IMR-90 (cell line): ENCODE data around the gene WDR54. TPM values are rescaled to one million over a fixed set of nuclear protein-coding genes. Genes with fewer than 3 reads are reported as not detected.

Experiments used
- MXI1 ChIP-seq: IDR thresholded peaks from 2 replicates; pipeline ENCODE4 v1.6.1; 2012; ENCODE audit warnings: low read depth, mild to moderate bottlenecking, low read length, moderate library complexity, borderline replicate concordance
- NFE2L2 ChIP-seq: fragments of 150-350 bp; IDR thresholded peaks from 2 replicates; pipeline ENCODE4 v1.6.1; 2016; ENCODE audit warnings: low read depth, mild to moderate bottlenecking, low read length
- POLR2A ChIP-seq: IDR thresholded peaks from 2 replicates; pipeline ENCODE4 v1.6.1; 2012; ENCODE audit warnings: mild to moderate bottlenecking, low read depth, low read length
- RCOR1 ChIP-seq: IDR thresholded peaks from 2 replicates; pipeline ENCODE4 v1.6.1; 2012; ENCODE audit warnings: mild to moderate bottlenecking, low read length, improper control_type of control experiment; ENCODE audit not compliant: insufficient replicate concordance
- RFX5 ChIP-seq: IDR thresholded peaks from 2 replicates; pipeline ENCODE4 v1.8.0; 2012; ENCODE audit warnings: low read depth, mild to moderate bottlenecking, low read length, moderate library complexity
- SMC3 ChIP-seq: fragments of 150-350 bp; IDR thresholded peaks from 2 replicates; pipeline ENCODE4 v1.6.1; 2016; ENCODE audit warnings: low read depth, mild to moderate bottlenecking, antibody characterized with exemption, low read length, moderate library complexity
- polyA plus RNA-seq, 3 experiments: library from polyadenylated mRNA; depleted of rRNA; stranded (reverse); fragments of >200 nt; gene quantifications; 2 replicates each; pipeline ENCODE4 v1.2.3, GENCODE V29; 2012; ENCODE audit warnings: low replicate concordance in 1 of 3
- total RNA-seq: library from RNA; depleted of rRNA; stranded (reverse); fragments of >200 nt; gene quantifications from 2 replicates; pipeline ENCODE4 v1.2.3, GENCODE V29; 2012

The WDR54 gene
- total and polyA plus RNA-seq, 2 of the 4 experiments (the other 2 are of a cell fraction) = 47.9 to 57.2 TPM

DNA sequence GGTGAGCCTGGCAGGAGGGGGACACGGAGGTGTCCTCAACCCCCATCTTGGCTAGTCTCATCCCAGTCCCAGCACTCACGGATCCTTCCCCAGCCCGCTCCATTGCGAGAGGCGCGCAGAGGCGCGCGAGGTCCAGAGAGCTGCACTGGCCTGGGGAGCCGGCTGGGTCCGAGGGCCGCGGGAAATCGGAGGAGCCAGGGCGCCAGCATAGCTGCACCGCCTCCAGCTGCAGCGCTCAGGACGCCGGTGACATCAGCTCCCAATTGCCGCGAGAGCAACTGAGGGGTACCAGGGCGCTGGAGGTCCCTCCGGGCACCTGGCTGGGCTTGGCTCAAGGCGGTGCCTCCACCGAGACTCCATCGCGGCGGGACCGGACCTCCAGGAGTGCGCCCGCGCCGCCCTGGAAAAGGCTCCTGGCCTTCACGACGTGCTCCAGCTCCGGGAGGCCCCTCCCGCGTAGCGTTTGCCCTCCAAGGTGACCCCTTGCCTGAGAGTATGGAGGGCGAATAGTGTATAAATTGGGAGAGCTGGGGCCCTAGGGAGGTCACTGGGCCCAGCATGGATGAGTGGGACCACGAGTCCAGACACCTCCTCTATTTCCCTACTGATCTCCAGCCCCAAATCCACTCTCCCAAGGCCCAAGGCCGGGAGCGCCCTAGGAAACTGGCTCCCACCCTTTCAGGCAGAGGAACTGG is 14.7 kb downstream of the WDR54 start (continued):
- no peak for TF ChIP-seq SMC3
- no peak for TF ChIP-seq NFE2L2
- TF ChIP-seq RCOR1 = no peak
- no peak for TF ChIP-seq MXI1
- no peak for TF ChIP-seq POLR2A
- no peak for TF ChIP-seq RFX5
